Gastrocnemius medialis (tissue), 4 donors: ENCODE data around the gene MICU1. TPM values are rescaled to one million over a fixed set of nuclear protein-coding genes. Genes with fewer than 3 reads are reported as not detected.
"Not testable (repeated sequence)": the region's sequence is repeated elsewhere in the genome, so short reads cannot be mapped to it uniquely, and the experiment has no call there.

Experiments
- ATAC-seq, 2 donors: fragments of 150-250 bp; one replicate each; pipeline ENCODE4 v1.9.1; 2016
- DNase-seq, 2 donors: peaks; one replicate each; pipeline ENCODE4 v3.0.0-alpha.2; 2019
- H3K27ac ChIP-seq, 4 donors: fragments of 200-600 bp; sonication (generic); 1 replicate in 1 of 4; 2 replicates in 3 of 4; pipeline ENCODE4 v1.5.1; 2016 to 2018; ENCODE audit warnings: mild to moderate bottlenecking in 2 of 4, moderate library complexity in 1 of 4
- H3K27me3 ChIP-seq, 3 donors: fragments of 200-600 bp; sonication (generic) in 2 of 3; 1 replicate in 1 of 3; 2 replicates in 2 of 3; pipeline versions ENCODE4 v1.5.1 to v1.6.0; 2016 to 2019; ENCODE audit warnings: mild to moderate bottlenecking in 1 of 3, moderate library complexity in 1 of 3
- H3K36me3 ChIP-seq, 2 donors: fragments of 200-600 bp; sonication (generic) in 1 of 2; one replicate each; pipeline ENCODE4 v1.5.1; 2017 to 2018
- H3K4me1 ChIP-seq, 2 donors: fragments of 200-600 bp; sonication (generic) in 1 of 2; one replicate each; pipeline ENCODE4 v1.5.1; 2016 to 2017; ENCODE audit warnings: mild to moderate bottlenecking in 2 of 2
- H3K4me3 ChIP-seq, 4 donors: fragments of 200-600 bp; sonication (generic) in 3 of 4; 1 replicate in 1 of 4; 2 replicates in 3 of 4; pipeline ENCODE4 v1.5.1; 2016 to 2019; ENCODE audit warnings: mild to moderate bottlenecking in 2 of 4
- H3K9me3 ChIP-seq, 3 donors: fragments of 200-600 bp; sonication (generic) in 2 of 3; 1 replicate in 1 of 3; 2 replicates in 2 of 3; pipeline ENCODE4 v1.5.1; 2016 to 2019
- CTCF ChIP-seq, 5 experiments: fragments of 450-650 bp in 3 of 5; fragments of 200-600 bp in 2 of 5; sonication (generic) in 2 of 5; IDR thresholded peaks in 4 of 5; conservative IDR thresholded peaks in 1 of 5; 1 replicate in 4 of 5; 2 replicates in 1 of 5; pipeline ENCODE4 v1.5.1; 2016 to 2019; ENCODE audit warnings: antibody characterized with exemption in 5 of 5, mild to moderate bottlenecking in 3 of 5, moderate library complexity in 3 of 5
- POLR2A ChIP-seq, 2 donors: fragments of 450-650 bp; IDR thresholded peaks; one replicate each; pipeline ENCODE4 v1.6.1; 2017; ENCODE audit warnings: antibody characterized with exemption in 2 of 2, mild to moderate bottlenecking in 2 of 2, moderate library complexity in 2 of 2
- in situ Hi-C, 4 donors: fragments of 200-750 bp; cut with MboI; loops; one replicate each; pipeline versions ENCODE4 v1.15.0 to v1.8.0; 2017; ENCODE audit warnings: low sequenced_read_pairs in 4 of 4
- intact Hi-C: fragments of 100-400 bp; cut with DNase I; formaldehyde crosslinking; loops from one replicate; pipeline ENCODE4 v1.15.1; 2023; ENCODE audit warnings: low total_unique reads
- total RNA-seq, 4 donors: library from RNA; depleted of rRNA; stranded (reverse); fragments of >200 nt; gene quantifications; one replicate each; pipeline versions ENCODE4 v1.1.0 to v1.2.3, GENCODE V29; 2016

MICU1 gene
- total RNA-seq, 4 donors from 2014 or later, result 42.7 to 62.2 (median 51.9) TPM

- TF ChIP-seq POLR2A (IDR thresholded peaks at IDR 0.05) (no peak), CTCF (IDR thresholded peaks at IDR 0.05 in 4 of 5, conservative IDR thresholded peaks at IDR 0.05 in 1 of 5) (no peak)
- peak overlapping the region; percentile 84 to 96 (median 87) for H3K27ac ChIP-seq
- intact Hi-C loops (loop anchor here (1.0 to 2.0 kb wide), 2 partner anchors 53 to 114 kb away; no protein-coding TSS in a partner anchor), in situ Hi-C loops (loop anchor here (5.0 to 25.0 kb wide), 5 partner anchors 52 to 367 kb away; partner anchors contain the start of genes CHST3 (in 3 of the 4), ANAPC16 (in 1 of the 4) and ASCC1 (in 1 of the 4))
- H3K36me3 ChIP-seq, result peaks cover 0 to 6% of the 10 kb centered on the region in 2 donors
- no peak overlapping the region for H3K4me3 ChIP-seq
- ATAC-seq (no peak), DNase-seq (no peak)
- no peaks in the 10 kb centered on the region for H3K27me3 ChIP-seq
- H3K9me3 ChIP-seq, result no peaks in the 10 kb centered on the region
- peaks cover 60 to 70% of the 10 kb centered on the region in 2 donors for H3K4me1 ChIP-seq
These were observed 297.1 kb downstream of the MICU1 start for GRCh38 chr10:72328829-72329204.

GRCh38 chr10:72328045-72328828, 297.6 kb downstream of the MICU1 start:
- in situ Hi-C loops (loop anchor here (5.0 to 25.0 kb wide), 5 partner anchors 51 to 366 kb away; partner anchors contain the start of genes CHST3 (in 3 of the 4), ANAPC16 (in 1 of the 4) and ASCC1 (in 1 of the 4)), intact Hi-C loops (loop anchor here (1.0 to 2.0 kb wide), 2 partner anchors 52 to 113 kb away; no protein-coding TSS in a partner anchor)
- H3K36me3 ChIP-seq, result peaks cover 0 to under 1% of the 10 kb centered on the region in 2 donors
- peak in 1 of 2 donors; percentile 20 for TF ChIP-seq POLR2A (IDR thresholded peaks at IDR 0.05)
- peak; percentile 66 to 79 (median 76) for TF ChIP-seq CTCF (IDR thresholded peaks at IDR 0.05 in 4 of 5, conservative IDR thresholded peaks at IDR 0.05 in 1 of 5)
- peaks cover 60 to 64% of the 10 kb centered on the region in 2 donors for H3K4me1 ChIP-seq
- no peaks in the 10 kb centered on the region for H3K9me3 ChIP-seq
- peak overlapping the region in 1 of 4 donors; percentile 16 for H3K4me3 ChIP-seq
- H3K27me3 ChIP-seq, result no peaks in the 10 kb centered on the region
- peak; percentile 60 to 62 for ATAC-seq
- H3K27ac ChIP-seq, result peak overlapping the region; percentile 84 to 96 (median 87)
- DNase-seq, result peak; percentile 71 to 81

- intact Hi-C loops, H3K27me3 ChIP-seq, DNase-seq, H3K9me3 ChIP-seq, ATAC-seq, H3K36me3 ChIP-seq: not testable (repeated sequence)
- TF ChIP-seq POLR2A (IDR thresholded peaks at IDR 0.05), result peak; percentile 23 to 48
- in situ Hi-C loops, result loop anchor here (5.0 to 25.0 kb wide), 5 partner anchors 50 to 365 kb away; partner anchors contain the start of genes CHST3 (in 3 of the 4), ANAPC16 (in 1 of the 4) and ASCC1 (in 1 of the 4)
- H3K4me1 ChIP-seq, result peaks cover 52 to 54% of the 10 kb centered on the region in 2 donors
- peak overlapping the region; percentile 84 to 96 (median 87) for H3K27ac ChIP-seq
- peak overlapping the region in 1 of 4 donors; percentile 7 for H3K4me3 ChIP-seq
These were observed 298.9 kb downstream of the MICU1 start for GRCh38 chr10:72326665-72327603.

- peak overlapping the region; percentile 84 to 96 (median 87) for H3K27ac ChIP-seq
- DNase-seq (peak; percentile 81 to 92), ATAC-seq (peak; percentile 67 to 74)
- H3K4me1 ChIP-seq, result peaks cover 50 to 54% of the 10 kb centered on the region in 2 donors
- H3K4me3 ChIP-seq, result peak overlapping the region; percentile 29 to 45 (median 38)
- H3K9me3 ChIP-seq, intact Hi-C loops, H3K27me3 ChIP-seq, H3K36me3 ChIP-seq: not testable (repeated sequence)
- peak; percentile 56 to 78 for TF ChIP-seq POLR2A (IDR thresholded peaks at IDR 0.05)
- peak in 2 of 5 experiments; percentile 10 to 29 for TF ChIP-seq CTCF (IDR thresholded peaks at IDR 0.05 in 4 of 5, conservative IDR thresholded peaks at IDR 0.05 in 1 of 5)
- in situ Hi-C loops, result loop anchor here (5.0 to 25.0 kb wide), 5 partner anchors 48 to 363 kb away; partner anchors contain the start of genes CHST3 (in 3 of the 4), ANAPC16 (in 1 of the 4) and ASCC1 (in 1 of the 4)
These were observed 300.4 kb downstream of the MICU1 start for GRCh38 chr10:72325243-72326175.
